A549 (cell line): ENCODE measurements around the gene HPD.

Source experiments
- CBX2 ChIP-seq: fragments of 200-600 bp; sonication (generic); IDR thresholded peaks from 2 replicates; pipeline ENCODE4 v1.6.1; 2016; ENCODE audit warnings: low read depth, mild to moderate bottlenecking, borderline replicate concordance
- CEBPB ChIP-seq, 2 experiments: fragments of >200 bp in 1 of 2; sonication (Bioruptor Twin) in 1 of 2; formaldehyde crosslinking in 1 of 2; IDR thresholded peaks; 2 replicates each; pipeline ENCODE4 v1.6.1; 2012 to 2016
- CHD2 ChIP-seq: fragments of 150-350 bp; IDR thresholded peaks from 2 replicates; pipeline ENCODE4 v1.6.1; 2014; ENCODE audit warnings: low read length; ENCODE audit not compliant: partially characterized antibody
- EP300 ChIP-seq, 2 experiments: fragments of >200 bp; sonication (Bioruptor Twin); formaldehyde crosslinking; IDR thresholded peaks; 2 replicates in 1 of 2; 3 replicates in 1 of 2; pipeline ENCODE4 v1.6.1; 2016 to 2017
- ESRRA ChIP-seq: fragments of 150-350 bp; IDR thresholded peaks from 2 replicates; pipeline ENCODE4 v1.6.1; 2014; ENCODE audit warnings: mild to moderate bottlenecking, low read length, borderline replicate concordance
- HDAC2 ChIP-seq: fragments of 200-600 bp; sonication (generic); IDR thresholded peaks from 2 replicates; pipeline ENCODE4 v1.6.1; 2016
- NFE2L2 ChIP-seq: fragments of 150-350 bp; conservative IDR thresholded peaks from 2 replicates; pipeline ENCODE4 v1.6.1; 2014; ENCODE audit warnings: low read length
- POLR2A ChIP-seq: IDR thresholded peaks from 2 replicates; pipeline ENCODE4 v1.6.1; 2012; ENCODE audit warnings: mild to moderate bottlenecking, low read length
- SREBF2 ChIP-seq: fragments of 450-650 bp; IDR thresholded peaks from 2 replicates; pipeline ENCODE4 v1.6.1; 2014; ENCODE audit warnings: mild to moderate bottlenecking, moderate library complexity
- TP53 ChIP-seq: fragments of 250-450 bp; sonication (Bioruptor Pico); IDR thresholded peaks from 2 replicates; pipeline ENCODE4 v1.5.0; 2021; ENCODE audit warnings: mild to moderate bottlenecking, moderate library complexity
- TF ChIP-seq, protein P1 (sequence below): fragments of >200 bp; sonication (Bioruptor Twin); formaldehyde crosslinking; IDR thresholded peaks from 3 replicates; pipeline ENCODE4 v1.5.1; 2016
- TF ChIP-seq, protein P2 (sequence below): IDR thresholded peaks from 2 replicates; pipeline ENCODE4 v1.6.1; 2012
- TF ChIP-seq, protein P3 (sequence below): IDR thresholded peaks from 2 replicates; pipeline ENCODE4 v1.6.1; 2012
- TF ChIP-seq, protein P4 (sequence below): fragments of 450-650 bp; IDR thresholded peaks from 2 replicates; pipeline ENCODE4 v1.6.1; 2014; ENCODE audit warnings: antibody characterized with exemption

DNA sequence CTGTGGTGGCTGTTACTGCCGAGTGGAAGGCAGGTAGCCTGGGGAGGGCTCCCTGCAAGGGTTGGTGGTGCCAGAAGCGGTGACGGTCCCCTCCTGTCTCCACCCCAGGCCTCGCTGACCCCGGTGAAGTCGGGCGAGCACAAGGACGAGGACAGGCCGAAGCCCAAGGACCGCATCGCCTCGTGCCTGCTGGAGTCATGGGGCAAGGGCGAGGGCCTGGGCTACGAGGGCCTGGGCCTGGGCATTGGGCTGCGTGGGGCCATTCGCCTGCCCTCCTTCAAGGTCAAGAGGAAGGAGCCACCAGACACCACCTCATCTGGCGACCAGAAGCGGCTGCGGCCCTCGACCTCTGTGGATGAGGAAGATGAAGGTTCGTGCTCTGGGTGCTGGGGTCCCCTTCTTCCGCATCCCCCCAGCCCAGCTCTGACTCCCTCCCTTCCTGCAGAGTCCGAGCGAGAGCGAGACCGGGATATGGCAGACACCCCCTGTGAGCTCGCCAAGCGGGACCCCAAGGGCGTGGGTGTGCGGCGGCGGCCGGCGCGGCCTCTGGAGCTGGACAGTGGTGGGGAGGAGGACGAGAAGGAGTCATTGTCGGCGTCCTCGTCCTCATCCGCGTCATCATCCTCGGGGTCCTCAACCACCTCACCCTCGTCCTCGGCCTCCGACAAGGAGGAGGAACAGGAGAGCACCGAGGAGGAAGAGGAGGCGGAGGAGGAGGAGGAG lies 41.6 kb downstream of the HPD start:
- TF ChIP-seq, protein P1, sequence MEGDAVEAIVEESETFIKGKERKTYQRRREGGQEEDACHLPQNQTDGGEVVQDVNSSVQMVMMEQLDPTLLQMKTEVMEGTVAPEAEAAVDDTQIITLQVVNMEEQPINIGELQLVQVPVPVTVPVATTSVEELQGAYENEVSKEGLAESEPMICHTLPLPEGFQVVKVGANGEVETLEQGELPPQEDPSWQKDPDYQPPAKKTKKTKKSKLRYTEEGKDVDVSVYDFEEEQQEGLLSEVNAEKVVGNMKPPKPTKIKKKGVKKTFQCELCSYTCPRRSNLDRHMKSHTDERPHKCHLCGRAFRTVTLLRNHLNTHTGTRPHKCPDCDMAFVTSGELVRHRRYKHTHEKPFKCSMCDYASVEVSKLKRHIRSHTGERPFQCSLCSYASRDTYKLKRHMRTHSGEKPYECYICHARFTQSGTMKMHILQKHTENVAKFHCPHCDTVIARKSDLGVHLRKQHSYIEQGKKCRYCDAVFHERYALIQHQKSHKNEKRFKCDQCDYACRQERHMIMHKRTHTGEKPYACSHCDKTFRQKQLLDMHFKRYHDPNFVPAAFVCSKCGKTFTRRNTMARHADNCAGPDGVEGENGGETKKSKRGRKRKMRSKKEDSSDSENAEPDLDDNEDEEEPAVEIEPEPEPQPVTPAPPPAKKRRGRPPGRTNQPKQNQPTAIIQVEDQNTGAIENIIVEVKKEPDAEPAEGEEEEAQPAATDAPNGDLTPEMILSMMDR: no peak
- no peak for TF ChIP-seq HDAC2
- no peak for TF ChIP-seq POLR2A
- TF ChIP-seq TP53: no peak
- TF ChIP-seq CEBPB (IDR thresholded peaks at IDR 0.05): no peak
- no peak for TF ChIP-seq CBX2
- TF ChIP-seq, protein P2, sequence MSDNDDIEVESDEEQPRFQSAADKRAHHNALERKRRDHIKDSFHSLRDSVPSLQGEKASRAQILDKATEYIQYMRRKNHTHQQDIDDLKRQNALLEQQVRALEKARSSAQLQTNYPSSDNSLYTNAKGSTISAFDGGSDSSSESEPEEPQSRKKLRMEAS: no peak
- TF ChIP-seq SREBF2: no peak
- TF ChIP-seq, protein P3, sequence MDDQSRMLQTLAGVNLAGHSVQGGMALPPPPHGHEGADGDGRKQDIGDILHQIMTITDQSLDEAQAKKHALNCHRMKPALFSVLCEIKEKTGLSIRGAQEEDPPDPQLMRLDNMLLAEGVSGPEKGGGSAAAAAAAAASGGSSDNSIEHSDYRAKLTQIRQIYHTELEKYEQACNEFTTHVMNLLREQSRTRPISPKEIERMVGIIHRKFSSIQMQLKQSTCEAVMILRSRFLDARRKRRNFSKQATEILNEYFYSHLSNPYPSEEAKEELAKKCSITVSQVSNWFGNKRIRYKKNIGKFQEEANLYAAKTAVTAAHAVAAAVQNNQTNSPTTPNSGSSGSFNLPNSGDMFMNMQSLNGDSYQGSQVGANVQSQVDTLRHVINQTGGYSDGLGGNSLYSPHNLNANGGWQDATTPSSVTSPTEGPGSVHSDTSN: no peak
- TF ChIP-seq, protein P4, sequence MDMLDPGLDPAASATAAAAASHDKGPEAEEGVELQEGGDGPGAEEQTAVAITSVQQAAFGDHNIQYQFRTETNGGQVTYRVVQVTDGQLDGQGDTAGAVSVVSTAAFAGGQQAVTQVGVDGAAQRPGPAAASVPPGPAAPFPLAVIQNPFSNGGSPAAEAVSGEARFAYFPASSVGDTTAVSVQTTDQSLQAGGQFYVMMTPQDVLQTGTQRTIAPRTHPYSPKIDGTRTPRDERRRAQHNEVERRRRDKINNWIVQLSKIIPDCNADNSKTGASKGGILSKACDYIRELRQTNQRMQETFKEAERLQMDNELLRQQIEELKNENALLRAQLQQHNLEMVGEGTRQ: no peak
- TF ChIP-seq CHD2: no peak
- no peak for TF ChIP-seq ESRRA
- TF ChIP-seq EP300 (IDR thresholded peaks at IDR 0.05): no peak
- no peak for TF ChIP-seq NFE2L2
